Chondrocyte (in vitro differentiated cells): ENCODE data around the gene ST6GALNAC4. TPM values are rescaled to one million over a fixed set of nuclear protein-coding genes. Genes with fewer than 3 reads are reported as not detected.

ENCODE experiments used
- DNase-seq: peaks from one replicate; pipeline ENCODE4 v3.0.0; 2021; ENCODE audit warnings: mixed read lengths, low spot score
- H3K27ac Mint-ChIP-seq: one replicate; pipeline ENCODE4 v1.8.0; 2021; ENCODE audit warnings: mild to moderate bottlenecking, moderate library complexity, mixed read lengths; ENCODE audit not compliant: unreplicated experiment
- H3K27me3 Mint-ChIP-seq: 2 replicates; pipeline ENCODE4 v1.8.0; 2021; ENCODE audit warnings: low read depth, mixed read lengths
- H3K36me3 Mint-ChIP-seq: 2 replicates; pipeline ENCODE4 v1.8.0; 2021; ENCODE audit warnings: low read depth, mixed read lengths
- H3K4me1 Mint-ChIP-seq: 2 replicates; pipeline ENCODE4 v1.8.0; 2021; ENCODE audit warnings: low read depth, mild to moderate bottlenecking, mixed read lengths
- H3K4me3 Mint-ChIP-seq: one replicate; pipeline ENCODE4 v1.8.0; 2021; ENCODE audit warnings: mild to moderate bottlenecking, moderate library complexity, mixed read lengths; ENCODE audit not compliant: unreplicated experiment
- H3K9me3 Mint-ChIP-seq: 2 replicates; pipeline ENCODE4 v1.8.0; 2021; ENCODE audit warnings: low read depth, mixed read lengths
- CTCF ChIP-seq: fragments of 200-600 bp; sonication (generic); IDR thresholded peaks from 2 replicates; pipeline ENCODE4 v1.5.0; 2021; ENCODE audit warnings: antibody characterized with exemption, mild to moderate bottlenecking, moderate library complexity
- total RNA-seq: library from RNA; stranded (reverse); gene quantifications from 3 replicates; pipeline ENCODE4 v1.2.1, GENCODE V29; 2021

ST6GALNAC4 gene
- total RNA-seq, 1 donor from 2014 or later, result 25.5 TPM

GRCh38 chr9:127866535-127866934 lies 50.3 kb downstream of the ST6GALNAC4 start:
- Mint-ChIP-seq H3K36me3 (peaks cover 11% of the 10 kb centered on the region), H3K4me1 (no peaks in the 10 kb centered on the region), H3K9me3 (no peaks in the 10 kb centered on the region), H3K27ac (no peak overlapping the region), H3K4me3 (no peak overlapping the region), H3K27me3 (no peaks in the 10 kb centered on the region)
- TF ChIP-seq CTCF, result no peak
- DNase-seq, result no peak

- Mint-ChIP-seq H3K27ac (no peak overlapping the region), H3K36me3 (peaks cover 7% of the 10 kb centered on the region), H3K27me3 (no peaks in the 10 kb centered on the region), H3K9me3 (no peaks in the 10 kb centered on the region), H3K4me3 (no peak overlapping the region), H3K4me1 (no peaks in the 10 kb centered on the region)
- no peak for DNase-seq
- TF ChIP-seq CTCF, result peak; percentile 9
Measured at GRCh38 chr9:127865645-127866464, 51.0 kb downstream of the ST6GALNAC4 start.

- no peak overlapping the region for H3K4me3 Mint-ChIP-seq
- no peaks in the 10 kb centered on the region for H3K9me3 Mint-ChIP-seq
- peaks cover 3% of the 10 kb centered on the region for H3K36me3 Mint-ChIP-seq
- no peak overlapping the region for H3K27ac Mint-ChIP-seq
- DNase-seq, result no peak
- H3K27me3 Mint-ChIP-seq, result no peaks in the 10 kb centered on the region
- TF ChIP-seq CTCF, result no peak
- H3K4me1 Mint-ChIP-seq, result peaks cover 6% of the 10 kb centered on the region
Measured at GRCh38 chr9:127863191-127863621, 53.6 kb downstream of the ST6GALNAC4 start.

- H3K9me3 Mint-ChIP-seq, result no peaks in the 10 kb centered on the region
- peaks cover 10% of the 10 kb centered on the region for H3K4me1 Mint-ChIP-seq
- H3K36me3 Mint-ChIP-seq, result peaks cover 3% of the 10 kb centered on the region
- H3K27me3 Mint-ChIP-seq, result no peaks in the 10 kb centered on the region
- no peak overlapping the region for H3K27ac Mint-ChIP-seq
- H3K4me3 Mint-ChIP-seq, result no peak overlapping the region
- TF ChIP-seq CTCF, result no peak
- no peak for DNase-seq
Measured at GRCh38 chr9:127862075-127863011, 54.5 kb downstream of the ST6GALNAC4 start.

GRCh38 chr9:127860779-127861178 lies 56.1 kb downstream of the ST6GALNAC4 start:
- peaks cover 13% of the 10 kb centered on the region for H3K4me1 Mint-ChIP-seq
- H3K27ac Mint-ChIP-seq, result no peak overlapping the region
- DNase-seq, result no peak
- H3K4me3 Mint-ChIP-seq, result no peak overlapping the region
- peaks cover 1% of the 10 kb centered on the region for H3K36me3 Mint-ChIP-seq
- no peak for TF ChIP-seq CTCF
- no peaks in the 10 kb centered on the region for H3K9me3 Mint-ChIP-seq
- H3K27me3 Mint-ChIP-seq, result no peaks in the 10 kb centered on the region
